Tibial artery (tissue), 4 donors: ENCODE measurements around the gene UQCRFS1.

ENCODE experiments used
- DNase-seq, 2 donors: peaks; one replicate each; pipeline ENCODE4 v3.0.0-alpha.2; 2019
- H3K27ac ChIP-seq, 2 donors: fragments of 200-600 bp; sonication (generic) in 1 of 2; 1 replicate in 1 of 2; 2 replicates in 1 of 2; pipeline ENCODE4 v1.5.1; 2018 to 2019; ENCODE audit warnings: mild to moderate bottlenecking in 1 of 2
- H3K27me3 ChIP-seq, 2 donors: fragments of 200-600 bp; sonication (generic) in 1 of 2; one replicate each; pipeline versions ENCODE4 v1.5.1 to v1.6.0; 2016 to 2019
- H3K36me3 ChIP-seq, 3 donors: fragments of 200-600 bp; sonication (generic) in 2 of 3; one replicate each; pipeline ENCODE4 v1.5.1; 2016 to 2019; ENCODE audit warnings: mild to moderate bottlenecking in 2 of 3
- H3K4me1 ChIP-seq, 4 donors: fragments of 200-600 bp; sonication (generic) in 2 of 4; 1 replicate in 3 of 4; 2 replicates in 1 of 4; pipeline ENCODE4 v1.5.1; 2016 to 2019
- H3K4me3 ChIP-seq, 2 donors: fragments of 200-600 bp; sonication (generic) in 1 of 2; 1 replicate in 1 of 2; 2 replicates in 1 of 2; pipeline ENCODE4 v1.5.1; 2018 to 2019; ENCODE audit warnings: mild to moderate bottlenecking in 2 of 2
- H3K9me3 ChIP-seq, 3 donors: fragments of 200-600 bp; sonication (generic) in 1 of 3; one replicate each; pipeline ENCODE4 v1.5.1; 2016 to 2019
- intact Hi-C: fragments of 100-400 bp; cut with DNase I; formaldehyde crosslinking; loops from one replicate; pipeline ENCODE4 v1.15.0; 2023; ENCODE audit warnings: low total_unique reads
- TF ChIP-seq, protein P1 (sequence below), 2 experiments: fragments of 200-600 bp in 1 of 2; fragments of 450-650 bp in 1 of 2; IDR thresholded peaks; one replicate each; pipeline ENCODE4 v1.5.1; 2017 to 2019; ENCODE audit warnings: antibody characterized with exemption in 2 of 2, mild to moderate bottlenecking in 1 of 2, moderate library complexity in 1 of 2

UQCRFS1 gene

DNA sequence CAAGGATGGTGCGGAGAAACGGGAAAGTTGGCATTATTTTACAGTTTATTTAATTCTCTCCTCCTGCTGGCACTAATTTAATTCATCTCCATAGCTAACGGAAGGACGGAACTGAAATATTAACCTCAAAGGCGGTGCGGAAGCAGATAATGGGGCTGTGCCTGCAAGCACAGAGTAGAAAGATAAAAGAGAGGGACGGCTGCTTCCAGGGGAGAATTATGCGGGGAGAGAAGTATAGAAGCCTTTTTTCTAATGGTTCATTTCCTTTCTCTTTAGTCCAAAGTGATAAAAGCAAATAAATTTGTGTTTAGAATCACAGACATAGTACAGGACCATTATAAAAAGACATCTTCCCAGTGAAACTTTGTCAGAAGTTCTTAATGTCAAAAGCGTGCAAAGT lies 34.5 kb upstream of the UQCRFS1 start:
- intact Hi-C loops = no loop called here
- H3K36me3 ChIP-seq = no peaks in the 10 kb centered on the region

GRCh38 chr19:29247051-29247450 lies 34.1 kb upstream of the UQCRFS1 start:
- intact Hi-C loops = no loop called here
- no peaks in the 10 kb centered on the region for H3K9me3 ChIP-seq
- no peak for DNase-seq
- no peak overlapping the region for H3K4me3 ChIP-seq
- no peak overlapping the region for H3K27ac ChIP-seq
- H3K4me1 ChIP-seq = no peaks in the 10 kb centered on the region
- peaks cover 0 to 11% of the 10 kb centered on the region in 2 donors for H3K27me3 ChIP-seq
- no peaks in the 10 kb centered on the region for H3K36me3 ChIP-seq
- TF ChIP-seq, protein P1, sequence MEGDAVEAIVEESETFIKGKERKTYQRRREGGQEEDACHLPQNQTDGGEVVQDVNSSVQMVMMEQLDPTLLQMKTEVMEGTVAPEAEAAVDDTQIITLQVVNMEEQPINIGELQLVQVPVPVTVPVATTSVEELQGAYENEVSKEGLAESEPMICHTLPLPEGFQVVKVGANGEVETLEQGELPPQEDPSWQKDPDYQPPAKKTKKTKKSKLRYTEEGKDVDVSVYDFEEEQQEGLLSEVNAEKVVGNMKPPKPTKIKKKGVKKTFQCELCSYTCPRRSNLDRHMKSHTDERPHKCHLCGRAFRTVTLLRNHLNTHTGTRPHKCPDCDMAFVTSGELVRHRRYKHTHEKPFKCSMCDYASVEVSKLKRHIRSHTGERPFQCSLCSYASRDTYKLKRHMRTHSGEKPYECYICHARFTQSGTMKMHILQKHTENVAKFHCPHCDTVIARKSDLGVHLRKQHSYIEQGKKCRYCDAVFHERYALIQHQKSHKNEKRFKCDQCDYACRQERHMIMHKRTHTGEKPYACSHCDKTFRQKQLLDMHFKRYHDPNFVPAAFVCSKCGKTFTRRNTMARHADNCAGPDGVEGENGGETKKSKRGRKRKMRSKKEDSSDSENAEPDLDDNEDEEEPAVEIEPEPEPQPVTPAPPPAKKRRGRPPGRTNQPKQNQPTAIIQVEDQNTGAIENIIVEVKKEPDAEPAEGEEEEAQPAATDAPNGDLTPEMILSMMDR (IDR thresholded peaks at IDR 0.05) = no peak

More for the DNA sequence above, 34.5 kb upstream of the UQCRFS1 start:
- Histone ChIP-seq H3K4me1 (no peaks in the 10 kb centered on the region), H3K27me3 (peaks cover 0 to 11% of the 10 kb centered on the region in 2 donors), H3K9me3 (no peaks in the 10 kb centered on the region), H3K27ac (no peak overlapping the region), H3K4me3 (no peak overlapping the region)
- DNase-seq = no peak
- TF ChIP-seq, protein P1 (IDR thresholded peaks at IDR 0.05) = no peak

- intact Hi-C loops = no loop called here
- Histone ChIP-seq H3K4me1 (no peaks in the 10 kb centered on the region), H3K4me3 (no peak overlapping the region), H3K27me3 (peaks cover 0 to 11% of the 10 kb centered on the region in 2 donors), H3K9me3 (no peaks in the 10 kb centered on the region), H3K36me3 (no peaks in the 10 kb centered on the region), H3K27ac (no peak overlapping the region)
- TF ChIP-seq, protein P1 (IDR thresholded peaks at IDR 0.05) = no peak
- no peak for DNase-seq
Measured at GRCh38 chr19:29245215-29245614, 32.3 kb upstream of the UQCRFS1 start.

DNA sequence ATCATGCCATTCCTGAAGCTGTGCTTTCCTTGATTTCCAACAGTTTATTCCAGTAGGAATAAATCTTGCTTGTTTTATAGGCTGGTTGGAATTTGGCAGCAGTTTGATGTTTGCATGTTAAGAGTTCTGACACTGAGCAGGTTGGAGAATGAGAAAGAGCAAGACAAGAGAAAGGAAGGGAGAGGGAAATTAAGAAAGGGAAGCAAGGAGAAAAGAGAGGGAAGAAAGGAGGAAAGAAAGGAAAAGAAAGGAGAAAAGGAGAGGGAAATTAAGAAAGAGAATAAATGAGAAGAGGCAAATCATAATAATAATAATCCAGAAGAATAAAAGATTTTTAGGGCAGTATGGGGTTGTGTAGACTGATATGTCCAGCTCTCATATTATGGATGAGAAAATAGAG lies 28.4 kb upstream of the UQCRFS1 start:
- H3K27me3 ChIP-seq = peaks cover 0 to 6% of the 10 kb centered on the region in 2 donors
- intact Hi-C loops = no loop called here
- no peaks in the 10 kb centered on the region for H3K4me1 ChIP-seq
- H3K4me3 ChIP-seq = no peak overlapping the region
- no peak for DNase-seq
- TF ChIP-seq, protein P1 (IDR thresholded peaks at IDR 0.05) = no peak
- H3K36me3 ChIP-seq = no peaks in the 10 kb centered on the region
- H3K9me3 ChIP-seq = peaks cover 0 to 6% (median 0%) of the 10 kb centered on the region in 3 donors
- no peak overlapping the region for H3K27ac ChIP-seq

- Histone ChIP-seq H3K27me3 (peaks cover 0 to 3% of the 10 kb centered on the region in 2 donors), H3K27ac (no peak overlapping the region), H3K36me3 (no peaks in the 10 kb centered on the region), H3K4me1 (no peaks in the 10 kb centered on the region), H3K4me3 (no peak overlapping the region), H3K9me3 (peaks cover 0 to 12% (median 8%) of the 10 kb centered on the region in 3 donors)
- TF ChIP-seq, protein P1 (IDR thresholded peaks at IDR 0.05) = no peak
- no peak for DNase-seq
- intact Hi-C loops = no loop called here
Measured at GRCh38 chr19:29239213-29239776, 26.3 kb upstream of the UQCRFS1 start.

DNA sequence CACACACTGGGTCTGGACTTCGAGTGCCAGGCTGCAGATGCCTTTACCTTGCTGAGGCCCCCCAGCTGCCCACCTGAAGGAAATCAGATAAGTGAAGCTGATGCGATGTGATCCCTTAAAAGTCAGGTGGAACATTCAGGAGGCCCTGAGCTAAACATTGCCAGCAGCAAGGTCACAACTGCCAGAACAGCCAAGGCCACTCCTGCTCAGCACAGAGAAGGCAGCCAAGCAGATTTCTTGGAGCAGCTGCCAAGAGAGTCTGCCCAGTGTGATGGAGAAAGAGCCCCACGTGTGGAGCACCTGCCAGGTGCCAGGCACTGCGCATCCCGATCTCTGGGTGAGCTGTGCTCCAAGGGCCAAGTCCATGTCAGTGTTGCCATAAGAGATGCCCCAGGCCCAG lies 20.6 kb upstream of the UQCRFS1 start:
- intact Hi-C loops = no loop called here
- Histone ChIP-seq H3K9me3 (peaks cover 0 to 12% (median 8%) of the 10 kb centered on the region in 3 donors), H3K36me3 (no peaks in the 10 kb centered on the region), H3K4me3 (no peak overlapping the region), H3K27ac (no peak overlapping the region), H3K27me3 (no peaks in the 10 kb centered on the region), H3K4me1 (no peaks in the 10 kb centered on the region)
- TF ChIP-seq, protein P1 (IDR thresholded peaks at IDR 0.05) = no peak
- no peak for DNase-seq
